RWPE2 (cell line): ENCODE results near the gene RUVBL2.
A peak's percentile ranks its signal among the peaks of the same experiment; 100 is the strongest.

Experiments
- ATAC-seq: fragments of 200-7000 bp; cut with Tn5 transposase; 3 replicates; pipeline ENCODE4 v1.9.1; 2021; ENCODE audit warnings: low read depth
- DNase-seq: peaks from one replicate; pipeline ENCODE4 v3.0.0-alpha.2; 2020; ENCODE audit warnings: low spot score
- H3K27ac ChIP-seq: fragments of 450-650 bp; 2 replicates; pipeline ENCODE4 v1.5.1; 2017; ENCODE audit warnings: mild to moderate bottlenecking; ENCODE audit not compliant: poor library complexity, severe bottlenecking
- H3K27me3 ChIP-seq: fragments of 250-450 bp; sonication (Bioruptor Pico); 2 replicates; pipeline ENCODE4 v1.5.1; 2021; ENCODE audit warnings: mild to moderate bottlenecking, moderate library complexity; ENCODE audit not compliant: insufficient read depth, poor library complexity, severe bottlenecking
- H3K36me3 ChIP-seq: fragments of 250-450 bp; sonication (Bioruptor Pico); 2 replicates; pipeline ENCODE4 v1.5.1; 2020; ENCODE audit warnings: low read depth, mild to moderate bottlenecking, moderate library complexity
- H3K4me1 ChIP-seq: fragments of 250-450 bp; sonication (Bioruptor Pico); 2 replicates; pipeline ENCODE4 v1.5.1; 2021; ENCODE audit warnings: mild to moderate bottlenecking, moderate library complexity; ENCODE audit not compliant: insufficient read depth, poor library complexity, severe bottlenecking
- H3K4me3 ChIP-seq: fragments of 250-450 bp; sonication (Bioruptor Pico); 2 replicates; pipeline ENCODE4 v1.5.1; 2021; ENCODE audit warnings: mild to moderate bottlenecking, moderate library complexity; ENCODE audit not compliant: severe bottlenecking
- H3K9me3 ChIP-seq: fragments of 250-450 bp; sonication (Bioruptor Pico); 2 replicates; pipeline ENCODE4 v1.5.1; 2021; ENCODE audit warnings: mild to moderate bottlenecking, moderate library complexity; ENCODE audit not compliant: severe bottlenecking
- TF ChIP-seq, protein P1 (sequence below): fragments of 450-650 bp; IDR thresholded peaks from one replicate; pipeline ENCODE4 v1.5.1; 2017; ENCODE audit warnings: mild to moderate bottlenecking, moderate library complexity; ENCODE audit not compliant: poor library complexity, severe bottlenecking

The RUVBL2 gene

GRCh38 chr19:48947258-48947542 is 46.5 kb upstream of the RUVBL2 start:
- no peak for ATAC-seq
- H3K4me1 ChIP-seq: no peaks in the 10 kb centered on the region
- no peak overlapping the region for H3K27ac ChIP-seq
- H3K27me3 ChIP-seq: no peaks in the 10 kb centered on the region
- no peak overlapping the region for H3K4me3 ChIP-seq
- no peak for DNase-seq
- TF ChIP-seq, protein P1, sequence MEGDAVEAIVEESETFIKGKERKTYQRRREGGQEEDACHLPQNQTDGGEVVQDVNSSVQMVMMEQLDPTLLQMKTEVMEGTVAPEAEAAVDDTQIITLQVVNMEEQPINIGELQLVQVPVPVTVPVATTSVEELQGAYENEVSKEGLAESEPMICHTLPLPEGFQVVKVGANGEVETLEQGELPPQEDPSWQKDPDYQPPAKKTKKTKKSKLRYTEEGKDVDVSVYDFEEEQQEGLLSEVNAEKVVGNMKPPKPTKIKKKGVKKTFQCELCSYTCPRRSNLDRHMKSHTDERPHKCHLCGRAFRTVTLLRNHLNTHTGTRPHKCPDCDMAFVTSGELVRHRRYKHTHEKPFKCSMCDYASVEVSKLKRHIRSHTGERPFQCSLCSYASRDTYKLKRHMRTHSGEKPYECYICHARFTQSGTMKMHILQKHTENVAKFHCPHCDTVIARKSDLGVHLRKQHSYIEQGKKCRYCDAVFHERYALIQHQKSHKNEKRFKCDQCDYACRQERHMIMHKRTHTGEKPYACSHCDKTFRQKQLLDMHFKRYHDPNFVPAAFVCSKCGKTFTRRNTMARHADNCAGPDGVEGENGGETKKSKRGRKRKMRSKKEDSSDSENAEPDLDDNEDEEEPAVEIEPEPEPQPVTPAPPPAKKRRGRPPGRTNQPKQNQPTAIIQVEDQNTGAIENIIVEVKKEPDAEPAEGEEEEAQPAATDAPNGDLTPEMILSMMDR: no peak
- H3K9me3 ChIP-seq: no peaks in the 10 kb centered on the region
- H3K36me3 ChIP-seq: no peaks in the 10 kb centered on the region

GRCh38 chr19:48950159-48950558 is 43.5 kb upstream of the RUVBL2 start:
- H3K27ac ChIP-seq: no peak overlapping the region
- DNase-seq (no peak), ATAC-seq (no peak)

GRCh38 chr19:48950830-48951519 is 42.7 kb upstream of the RUVBL2 start:
- no peak for DNase-seq
- peaks cover 3% of the 10 kb centered on the region for H3K36me3 ChIP-seq
- no peak overlapping the region for H3K27ac ChIP-seq
- ATAC-seq: no peak
- H3K4me1 ChIP-seq: no peaks in the 10 kb centered on the region
- H3K27me3 ChIP-seq: no peaks in the 10 kb centered on the region
- TF ChIP-seq, protein P1: no peak
- H3K9me3 ChIP-seq: no peaks in the 10 kb centered on the region
- no peak overlapping the region for H3K4me3 ChIP-seq

More at GRCh38 chr19:48950159-48950558, 43.5 kb upstream of the RUVBL2 start:
- H3K27me3 ChIP-seq: no peaks in the 10 kb centered on the region
- H3K4me3 ChIP-seq: no peak overlapping the region
- no peaks in the 10 kb centered on the region for H3K36me3 ChIP-seq
- H3K4me1 ChIP-seq: no peaks in the 10 kb centered on the region
- no peaks in the 10 kb centered on the region for H3K9me3 ChIP-seq
- TF ChIP-seq, protein P1: no peak

- TF ChIP-seq, protein P1: no peak
- Histone ChIP-seq H3K9me3 (no peaks in the 10 kb centered on the region), H3K27me3 (no peaks in the 10 kb centered on the region), H3K27ac (no peak overlapping the region), H3K36me3 (peaks cover 13% of the 10 kb centered on the region), H3K4me1 (no peaks in the 10 kb centered on the region), H3K4me3 (no peak overlapping the region)
- DNase-seq: no peak
- no peak for ATAC-seq
These were observed 40.5 kb upstream of the RUVBL2 start for GRCh38 chr19:48953141-48953540.

DNA sequence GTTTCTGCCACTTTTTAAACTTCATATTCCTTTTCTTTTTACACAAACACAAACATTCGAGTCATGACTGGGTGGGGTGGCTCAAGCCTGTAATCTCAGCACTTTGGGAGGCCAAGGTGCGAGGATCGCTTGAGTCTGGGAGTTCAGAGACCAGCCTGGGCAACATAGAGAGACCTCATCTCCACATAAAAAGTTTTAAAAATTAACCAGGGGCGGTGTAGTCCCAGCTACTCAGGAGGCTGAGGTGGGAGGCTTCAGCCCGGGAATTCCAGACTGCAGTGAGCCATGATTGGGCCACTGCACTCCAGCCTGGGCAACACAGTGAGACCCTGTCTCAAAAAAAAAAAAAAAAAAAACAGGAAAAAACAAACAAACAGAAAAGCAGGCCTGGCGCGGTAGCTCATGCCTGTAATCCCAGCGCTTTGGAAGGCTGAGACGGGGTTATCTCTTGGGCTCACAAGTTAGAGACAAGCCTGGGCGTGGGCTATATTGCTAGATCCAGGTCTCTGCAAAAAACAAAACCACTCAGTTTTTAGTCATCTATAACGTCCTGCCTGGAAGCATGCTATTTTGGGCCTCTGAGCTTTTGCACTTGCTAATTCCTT is 39.6 kb upstream of the RUVBL2 start:
- Histone ChIP-seq H3K9me3 (no peaks in the 10 kb centered on the region), H3K27me3 (no peaks in the 10 kb centered on the region), H3K36me3 (peaks cover 13% of the 10 kb centered on the region), H3K4me1 (no peaks in the 10 kb centered on the region), H3K27ac (peak overlapping the region; percentile 62), H3K4me3 (peak overlapping the region; percentile 66)
- ATAC-seq: no peak
- TF ChIP-seq, protein P1: no peak
- DNase-seq: no peak
